AG08395 (cell line): ENCODE data around the gene SCNN1G.

Experiments used
- DNase-seq: peaks from one replicate; pipeline ENCODE4 v3.0.0; 2012; ENCODE audit warnings: mixed read lengths, low spot score

SCNN1G gene

DNA sequence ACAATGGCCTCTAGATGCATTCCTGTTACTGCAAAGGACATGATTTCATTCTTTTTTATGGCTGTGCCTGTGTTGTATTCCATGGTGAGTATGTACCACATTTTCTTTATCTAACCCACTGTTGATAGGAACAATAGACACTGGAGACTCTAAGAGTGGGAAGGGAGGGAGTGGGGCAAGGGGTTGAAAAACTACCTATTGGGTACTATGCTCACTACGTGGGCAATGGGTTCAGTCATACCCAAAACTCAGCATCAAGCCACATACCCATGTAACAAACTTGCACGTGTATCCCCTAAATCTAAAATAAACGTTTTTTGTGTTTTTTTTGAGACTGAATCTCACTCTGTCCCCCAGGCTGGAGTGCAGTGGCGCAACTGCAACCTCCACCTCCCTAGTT, 72.5 kb downstream of the SCNN1G start:
- DNase-seq, result no peak

- no peak for DNase-seq
Observed at GRCh38 chr16:23256440-23256839, 73.9 kb downstream of the SCNN1G start.

- DNase-seq, result no peak
Observed at GRCh38 chr16:23257682-23258081, 75.1 kb downstream of the SCNN1G start.

DNA sequence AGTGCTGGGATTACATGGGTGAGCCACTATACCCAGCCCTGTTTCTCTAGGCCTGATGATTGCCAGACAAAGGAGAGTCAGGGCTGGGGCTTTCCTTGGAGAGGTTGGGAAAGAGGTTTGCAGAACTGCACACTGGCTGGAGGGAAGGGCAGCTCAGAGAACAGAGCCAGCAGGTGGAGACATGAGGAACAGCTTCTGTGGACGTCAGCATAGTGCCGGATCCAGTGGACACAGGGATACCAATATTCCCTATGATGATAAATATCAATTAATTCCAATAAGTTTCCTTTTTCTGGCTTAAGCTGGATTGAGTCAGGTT, 76.3 kb downstream of the SCNN1G start:
- DNase-seq, result no peak
